ENCODE results near the gene CCDC158. TPM values are rescaled to one million over a fixed set of nuclear protein-coding genes. Genes with fewer than 3 reads are reported as not detected.

The CCDC158 gene
- total RNA-seq, 4 donors from 2014 or later = not detected

GRCh38 chr4:76401654-76402053, 19.3 kb downstream of the CCDC158 start:
- H3K9me3 ChIP-seq = no peaks in the 10 kb centered on the region
- no peaks in the 10 kb centered on the region for H3K36me3 ChIP-seq
- H3K4me1 ChIP-seq = no peaks in the 10 kb centered on the region
- H3K27me3 ChIP-seq = no peaks in the 10 kb centered on the region
- DNase-seq = no peak
- H3K4me3 ChIP-seq = no peak overlapping the region
- TF ChIP-seq POLR2A (IDR thresholded peaks at IDR 0.05) = no peak
- no peak for TF ChIP-seq CTCF (IDR thresholded peaks at IDR 0.05)
- H3K27ac ChIP-seq = no peak overlapping the region

GRCh38 chr4:76388160-76388908, 32.6 kb downstream of the CCDC158 start:
- DNase-seq = no peak
- no peak for TF ChIP-seq POLR2A (IDR thresholded peaks at IDR 0.05)
- TF ChIP-seq CTCF (IDR thresholded peaks at IDR 0.05) = no peak
- H3K36me3 ChIP-seq = no peaks in the 10 kb centered on the region

GRCh38 chr4:76386566-76387305, 34.2 kb downstream of the CCDC158 start:
- DNase-seq = no peak
- TF ChIP-seq POLR2A (IDR thresholded peaks at IDR 0.05) (no peak), CTCF (IDR thresholded peaks at IDR 0.05) (no peak)

More at GRCh38 chr4:76388160-76388908, 32.6 kb downstream of the CCDC158 start:
- no peaks in the 10 kb centered on the region for H3K9me3 ChIP-seq
- no peak overlapping the region for H3K4me3 ChIP-seq
- no peak overlapping the region for H3K27ac ChIP-seq
- H3K27me3 ChIP-seq = no peaks in the 10 kb centered on the region
- H3K4me1 ChIP-seq = no peaks in the 10 kb centered on the region

GRCh38 chr4:76385974-76386373, 35.0 kb downstream of the CCDC158 start:
- Histone ChIP-seq H3K9me3 (no peaks in the 10 kb centered on the region), H3K27ac (no peak overlapping the region), H3K4me1 (no peaks in the 10 kb centered on the region), H3K36me3 (no peaks in the 10 kb centered on the region), H3K4me3 (no peak overlapping the region), H3K27me3 (no peaks in the 10 kb centered on the region)
- TF ChIP-seq POLR2A (IDR thresholded peaks at IDR 0.05) (no peak), CTCF (IDR thresholded peaks at IDR 0.05) (no peak)
- no peak for DNase-seq

More at GRCh38 chr4:76386566-76387305, 34.2 kb downstream of the CCDC158 start:
- no peaks in the 10 kb centered on the region for H3K27me3 ChIP-seq
- no peaks in the 10 kb centered on the region for H3K4me1 ChIP-seq
- H3K36me3 ChIP-seq = no peaks in the 10 kb centered on the region
- H3K27ac ChIP-seq = no peak overlapping the region
- no peak overlapping the region for H3K4me3 ChIP-seq
- H3K9me3 ChIP-seq = no peaks in the 10 kb centered on the region

- Histone ChIP-seq H3K36me3 (no peaks in the 10 kb centered on the region), H3K9me3 (no peaks in the 10 kb centered on the region), H3K4me3 (no peak overlapping the region), H3K27ac (no peak overlapping the region), H3K4me1 (no peaks in the 10 kb centered on the region), H3K27me3 (no peaks in the 10 kb centered on the region)
- TF ChIP-seq POLR2A (IDR thresholded peaks at IDR 0.05) = no peak
- TF ChIP-seq CTCF (IDR thresholded peaks at IDR 0.05) = no peak
- no peak for DNase-seq
Observed at GRCh38 chr4:76384052-76384451, 36.9 kb downstream of the CCDC158 start.

All from Peyer's patch (tissue), 4 donors.